ENCODE measurements around the gene GRB2. TPM values are rescaled to one million over a fixed set of nuclear protein-coding genes. Genes with fewer than 3 reads are reported as not detected.
A peak's percentile ranks its signal among the peaks of the same experiment; 100 is the strongest.
"Not testable (repeated sequence)": the region's sequence is repeated elsewhere in the genome, so short reads cannot be mapped to it uniquely, and the experiment has no call there.

The GRB2 gene
- total and polyA plus RNA-seq, 7 donors, result 39.5 to 71.6 (median 65.0) TPM

DNA sequence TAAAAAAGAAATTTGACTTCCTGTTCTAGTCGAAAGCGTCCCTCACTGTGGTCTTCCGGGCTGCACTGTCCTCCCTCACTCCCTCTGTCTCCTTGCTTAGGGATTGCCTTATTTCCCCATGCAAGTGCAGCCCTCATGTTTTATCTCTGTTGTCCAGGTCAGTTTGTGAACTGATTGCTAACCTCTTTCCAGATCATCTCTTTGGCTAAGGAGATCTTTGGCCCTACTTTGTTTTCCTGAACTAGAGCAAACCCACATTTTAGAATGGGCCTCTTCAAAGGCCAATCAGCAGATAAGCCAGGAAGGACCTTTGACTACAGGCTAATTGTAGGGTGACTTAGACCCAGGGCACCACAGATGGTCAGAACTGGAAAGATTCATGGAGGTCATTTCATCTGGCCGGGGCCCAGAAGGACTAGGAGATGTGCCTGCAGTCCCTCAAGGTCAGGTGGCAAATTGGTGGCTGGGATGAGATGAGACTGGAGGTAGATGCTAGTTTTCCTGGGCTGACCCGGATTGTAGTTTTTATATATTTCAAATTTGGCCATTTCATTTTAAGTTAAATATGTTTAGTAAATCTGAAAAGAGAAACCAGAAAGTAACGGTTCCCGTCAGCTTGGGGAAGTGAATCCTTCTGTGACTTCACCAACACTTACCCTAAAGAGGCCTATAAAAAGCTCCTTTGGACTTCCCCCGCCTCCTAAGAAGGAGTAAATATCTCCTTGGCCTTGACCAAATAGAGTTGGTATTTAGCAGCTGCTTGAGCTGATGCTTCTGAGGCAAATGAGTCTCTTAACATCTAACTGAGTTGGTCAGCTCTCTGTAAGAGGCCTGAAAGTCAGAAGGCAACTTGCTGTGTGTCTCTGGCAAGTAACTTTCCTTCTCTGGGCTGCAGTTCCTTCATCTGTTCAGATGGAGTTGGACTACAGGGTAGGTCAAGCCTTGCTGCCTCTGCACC, 110.0 kb downstream of the GRB2 start:
- Histone ChIP-seq H3K4me1 (no peaks in the 10 kb centered on the region), H3K27me3 (ENCODE audit: insufficient read depth in 3 of 3, low read length in 2 of 3) (no peaks in the 10 kb centered on the region), H3K36me3 (ENCODE audit: insufficient read depth in 1 of 2, low read depth in 1 of 2) (no peaks in the 10 kb centered on the region), H3K27ac (peak overlapping the region; percentile 46), H3K4me3 (no peak overlapping the region), H3K9me3 (no peaks in the 10 kb centered on the region)
- intact Hi-C loops (cut with DNase I), result no loop called here
- ATAC-seq, result no peak
- WGBS, 3 donors, result 82 to 87% (median 84%) methylated on average over 8 of the region's 8 CpGs
- TF ChIP-seq, protein P1, sequence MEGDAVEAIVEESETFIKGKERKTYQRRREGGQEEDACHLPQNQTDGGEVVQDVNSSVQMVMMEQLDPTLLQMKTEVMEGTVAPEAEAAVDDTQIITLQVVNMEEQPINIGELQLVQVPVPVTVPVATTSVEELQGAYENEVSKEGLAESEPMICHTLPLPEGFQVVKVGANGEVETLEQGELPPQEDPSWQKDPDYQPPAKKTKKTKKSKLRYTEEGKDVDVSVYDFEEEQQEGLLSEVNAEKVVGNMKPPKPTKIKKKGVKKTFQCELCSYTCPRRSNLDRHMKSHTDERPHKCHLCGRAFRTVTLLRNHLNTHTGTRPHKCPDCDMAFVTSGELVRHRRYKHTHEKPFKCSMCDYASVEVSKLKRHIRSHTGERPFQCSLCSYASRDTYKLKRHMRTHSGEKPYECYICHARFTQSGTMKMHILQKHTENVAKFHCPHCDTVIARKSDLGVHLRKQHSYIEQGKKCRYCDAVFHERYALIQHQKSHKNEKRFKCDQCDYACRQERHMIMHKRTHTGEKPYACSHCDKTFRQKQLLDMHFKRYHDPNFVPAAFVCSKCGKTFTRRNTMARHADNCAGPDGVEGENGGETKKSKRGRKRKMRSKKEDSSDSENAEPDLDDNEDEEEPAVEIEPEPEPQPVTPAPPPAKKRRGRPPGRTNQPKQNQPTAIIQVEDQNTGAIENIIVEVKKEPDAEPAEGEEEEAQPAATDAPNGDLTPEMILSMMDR (IDR thresholded peaks at IDR 0.05), result no peak
- DNase-seq, result no peak

- H3K36me3 ChIP-seq (ENCODE audit: insufficient read depth in 1 of 2, low read depth in 1 of 2); H3K4me1 ChIP-seq; DNase-seq; ATAC-seq; H3K4me3 ChIP-seq; intact Hi-C loops (cut with DNase I); H3K27ac ChIP-seq; H3K9me3 ChIP-seq; H3K27me3 ChIP-seq (ENCODE audit: insufficient read depth in 3 of 3, low read length in 2 of 3): not testable (repeated sequence)
- 67 to 72% (median 72%) methylated on average over 15 to 16 of the region's 16 CpGs for WGBS, 3 donors
Observed at GRCh38 chr17:75292810-75293448, 112.5 kb downstream of the GRB2 start.

- no peaks in the 10 kb centered on the region for H3K27me3 ChIP-seq (ENCODE audit: insufficient read depth in 3 of 3, low read length in 2 of 3)
- intact Hi-C loops (cut with DNase I), result loop anchor here in 1 of 2 donors (2.0 kb wide), 2 partner anchors 115 to 123 kb away; partner anchors contain the start of gene GRB2
- ATAC-seq, result peak; percentile 29 to 64 (median 44)
- peak overlapping the region; percentile 83 for H3K27ac ChIP-seq
- H3K4me1 ChIP-seq, result peaks cover 5% of the 10 kb centered on the region
- peak overlapping the region; percentile 70 for H3K4me3 ChIP-seq
- H3K9me3 ChIP-seq, result no peaks in the 10 kb centered on the region
- WGBS, 3 donors, result 5 to 9% (median 7%) methylated on average over 26 of the region's 26 CpGs
- peak in 1 of 2 donors; percentile 44 for DNase-seq
- TF ChIP-seq, protein P1 (IDR thresholded peaks at IDR 0.05), result no peak
- H3K36me3 ChIP-seq (ENCODE audit: insufficient read depth in 1 of 2, low read depth in 1 of 2), result peaks cover 3 to 21% of the 10 kb centered on the region in 2 donors
Observed at GRCh38 chr17:75289832-75290337, 115.6 kb downstream of the GRB2 start.

DNA sequence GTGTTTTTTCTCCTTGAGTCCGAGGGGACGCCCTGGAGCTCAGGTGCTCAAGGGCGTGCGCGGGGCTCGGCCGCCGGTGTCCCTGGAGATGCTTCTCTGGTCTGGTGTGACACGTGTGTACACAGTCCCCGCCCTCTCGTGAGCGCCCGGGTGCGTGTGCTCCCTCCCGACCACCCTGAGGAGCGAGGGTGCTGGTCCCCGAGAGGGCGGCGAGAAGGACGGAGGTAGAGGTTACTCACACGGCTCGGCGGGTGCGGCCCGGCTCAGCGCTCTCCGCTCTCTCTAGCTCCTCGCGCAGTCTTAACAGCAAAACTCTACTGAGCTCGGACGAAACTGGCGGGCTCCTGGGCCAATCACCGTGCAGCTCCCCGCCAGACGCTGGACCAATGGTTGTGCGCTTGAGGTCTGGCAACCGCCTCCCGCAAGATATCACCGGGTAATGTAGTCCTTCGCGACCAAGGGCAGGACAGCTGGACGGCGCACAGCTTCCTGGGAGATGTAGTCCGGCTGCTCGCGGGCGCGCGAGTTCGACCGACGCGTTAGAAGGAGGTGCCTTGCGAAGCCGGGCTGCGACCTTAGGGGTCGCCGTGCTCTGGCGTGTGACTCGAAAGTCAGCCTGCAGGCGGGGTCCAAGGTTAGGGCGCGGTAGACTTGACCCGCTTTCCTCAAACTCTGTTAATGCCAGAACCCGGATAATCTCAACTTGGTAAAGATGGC, 116.2 kb downstream of the GRB2 start, which contains the start of gene SLC25A19:
TSS of gene SLC25A19 (minus strand) at position 319 of the 717 bp plus-strand sequence. CDS start 2,669 bp downstream, outside the sequence.
- DNase-seq (peak; percentile 98 to 99), ATAC-seq (peak; percentile 98 to 99 (median 98))
- peaks cover 3 to 25% of the 10 kb centered on the region in 2 donors for H3K36me3 ChIP-seq (ENCODE audit: insufficient read depth in 1 of 2, low read depth in 1 of 2)
- intact Hi-C loops (cut with DNase I), result loop anchor here in 1 of 2 donors (2.0 kb wide), 1 partner anchor 116 kb away; the partner anchor contains the start of gene GRB2
- no peaks in the 10 kb centered on the region for H3K27me3 ChIP-seq (ENCODE audit: insufficient read depth in 3 of 3, low read length in 2 of 3)
- TF ChIP-seq, protein P1 (IDR thresholded peaks at IDR 0.05), result peak; percentile 25
- peaks cover 5% of the 10 kb centered on the region for H3K4me1 ChIP-seq
- no peaks in the 10 kb centered on the region for H3K9me3 ChIP-seq
- peak within 1 kb of the TSS; percentile 70 for H3K4me3 ChIP-seq
- WGBS, 3 donors, result 0 to 1% (median 0%) methylated on average over 62 to 65 of the region's 65 CpGs
- peak within 1 kb of the TSS; percentile 83 for H3K27ac ChIP-seq
